Sigmoid colon (tissue), 4 donors: ENCODE results near the gene SYNPO.

ENCODE experiments used
- CTCF ChIP-seq, 4 experiments: fragments of 450-650 bp in 3 of 4; fragments of 200-600 bp in 1 of 4; IDR thresholded peaks; one replicate each; pipeline ENCODE4 v1.5.1; 2016 to 2019; ENCODE audit warnings: antibody characterized with exemption in 4 of 4, mild to moderate bottlenecking in 3 of 4, moderate library complexity in 2 of 4
- EP300 ChIP-seq, 4 donors: sonication (generic); formaldehyde crosslinking; IDR thresholded peaks; one replicate each; pipeline ENCODE4 v1.6.1; 2017; ENCODE audit warnings: antibody characterized with exemption in 4 of 4
- POLR2A ChIP-seq, 2 donors: fragments of 450-650 bp; IDR thresholded peaks; one replicate each; pipeline ENCODE4 v1.6.1; 2016; ENCODE audit warnings: antibody characterized with exemption in 2 of 2, mild to moderate bottlenecking in 2 of 2, moderate library complexity in 2 of 2
- POLR2AphosphoS5 ChIP-seq, 4 donors: sonication (generic); formaldehyde crosslinking; IDR thresholded peaks; one replicate each; pipeline ENCODE4 v1.6.1; 2017; ENCODE audit warnings: antibody characterized with exemption in 4 of 4

DNA sequence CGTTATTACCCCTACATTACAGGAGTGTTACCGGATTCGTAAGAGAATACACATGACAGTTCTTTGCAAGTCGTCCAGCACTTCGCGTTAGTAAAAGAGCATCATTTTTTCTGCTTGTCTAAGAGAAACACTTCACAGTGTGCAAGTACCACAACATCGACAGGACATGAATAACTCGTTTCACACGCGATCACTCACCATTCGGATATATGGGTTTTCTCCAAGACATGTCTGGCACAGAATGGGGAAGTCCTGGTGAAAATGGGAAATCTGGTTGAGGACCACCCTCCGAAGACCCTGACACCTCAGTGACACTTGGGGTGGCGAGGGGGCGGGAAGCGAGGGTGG, 59.8 kb downstream of the SYNPO start:
- TF ChIP-seq CTCF (IDR thresholded peaks at IDR 0.05): no peak
- TF ChIP-seq POLR2A (IDR thresholded peaks at IDR 0.05): no peak
- TF ChIP-seq EP300 (IDR thresholded peaks at IDR 0.05): no peak
- TF ChIP-seq POLR2AphosphoS5 (IDR thresholded peaks at IDR 0.05): no peak
